Measurements from ENCODE around the gene HDGFL3.

DNA sequence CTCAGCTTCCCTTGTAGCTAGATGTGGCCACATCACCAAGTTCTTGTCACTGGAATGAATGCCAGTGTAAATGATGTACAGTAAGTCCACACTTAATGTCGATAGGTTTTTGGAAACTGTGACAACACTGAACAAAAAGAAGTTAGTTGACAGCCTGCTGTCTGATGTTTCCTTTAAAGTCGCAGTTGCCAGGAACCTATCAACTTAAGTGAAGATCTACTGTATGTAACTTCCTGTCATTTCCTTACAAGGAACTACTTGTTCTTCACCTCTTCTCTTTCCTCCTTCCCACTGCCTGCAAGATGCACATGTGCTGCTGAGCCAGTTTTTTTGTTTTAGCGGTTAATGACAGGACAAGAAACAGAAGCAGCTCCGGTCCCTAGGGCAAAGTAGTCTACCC is 44.6 kb downstream of the HDGFL3 start:
- no peak for TF ChIP-seq RAD21 (IDR thresholded peaks at IDR 0.05; ENCODE audit: low read depth)
- TF ChIP-seq, protein P1, sequence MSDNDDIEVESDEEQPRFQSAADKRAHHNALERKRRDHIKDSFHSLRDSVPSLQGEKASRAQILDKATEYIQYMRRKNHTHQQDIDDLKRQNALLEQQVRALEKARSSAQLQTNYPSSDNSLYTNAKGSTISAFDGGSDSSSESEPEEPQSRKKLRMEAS (IDR thresholded peaks at IDR 0.05): no peak
- no peak for TF ChIP-seq FOXM1 (IDR thresholded peaks at IDR 0.05; ENCODE audit: borderline replicate concordance, low read depth)
- no peak for TF ChIP-seq ZBTB7A (IDR thresholded peaks at IDR 0.05; ENCODE audit: low read depth)
- TF ChIP-seq CREB1 (IDR thresholded peaks at IDR 0.05; ENCODE audit: low read depth): no peak
